Mucosa of stomach (tissue), 1 donor: ENCODE measurements around the gene KCNJ1.

ENCODE experiments used
- H3K27me3 ChIP-seq: one replicate; pipeline ENCODE4 v1.7.0; 2013; ENCODE audit warnings: mild to moderate bottlenecking, low read length; ENCODE audit not compliant: control insufficient read depth, insufficient read depth
- H3K36me3 ChIP-seq: one replicate; pipeline ENCODE4 v1.7.0; 2013; ENCODE audit warnings: low read length; ENCODE audit not compliant: control insufficient read depth, insufficient read depth
- H3K4me1 ChIP-seq: one replicate; pipeline ENCODE4 v1.7.0; 2013; ENCODE audit warnings: mild to moderate bottlenecking, low read length; ENCODE audit not compliant: control insufficient read depth, insufficient read depth
- H3K4me3 ChIP-seq: one replicate; pipeline ENCODE4 v1.7.0; 2013; ENCODE audit warnings: low read length
- H3K9ac ChIP-seq: one replicate; pipeline ENCODE4 v1.7.0; 2013; ENCODE audit warnings: mild to moderate bottlenecking, low read length, moderate library complexity
- H3K9me3 ChIP-seq: one replicate; pipeline ENCODE4 v1.7.0; 2013; ENCODE audit warnings: mild to moderate bottlenecking, low read length, moderate library complexity; ENCODE audit not compliant: control insufficient read depth
- donor health status: Pancreatic carcinoma.

KCNJ1 gene

DNA sequence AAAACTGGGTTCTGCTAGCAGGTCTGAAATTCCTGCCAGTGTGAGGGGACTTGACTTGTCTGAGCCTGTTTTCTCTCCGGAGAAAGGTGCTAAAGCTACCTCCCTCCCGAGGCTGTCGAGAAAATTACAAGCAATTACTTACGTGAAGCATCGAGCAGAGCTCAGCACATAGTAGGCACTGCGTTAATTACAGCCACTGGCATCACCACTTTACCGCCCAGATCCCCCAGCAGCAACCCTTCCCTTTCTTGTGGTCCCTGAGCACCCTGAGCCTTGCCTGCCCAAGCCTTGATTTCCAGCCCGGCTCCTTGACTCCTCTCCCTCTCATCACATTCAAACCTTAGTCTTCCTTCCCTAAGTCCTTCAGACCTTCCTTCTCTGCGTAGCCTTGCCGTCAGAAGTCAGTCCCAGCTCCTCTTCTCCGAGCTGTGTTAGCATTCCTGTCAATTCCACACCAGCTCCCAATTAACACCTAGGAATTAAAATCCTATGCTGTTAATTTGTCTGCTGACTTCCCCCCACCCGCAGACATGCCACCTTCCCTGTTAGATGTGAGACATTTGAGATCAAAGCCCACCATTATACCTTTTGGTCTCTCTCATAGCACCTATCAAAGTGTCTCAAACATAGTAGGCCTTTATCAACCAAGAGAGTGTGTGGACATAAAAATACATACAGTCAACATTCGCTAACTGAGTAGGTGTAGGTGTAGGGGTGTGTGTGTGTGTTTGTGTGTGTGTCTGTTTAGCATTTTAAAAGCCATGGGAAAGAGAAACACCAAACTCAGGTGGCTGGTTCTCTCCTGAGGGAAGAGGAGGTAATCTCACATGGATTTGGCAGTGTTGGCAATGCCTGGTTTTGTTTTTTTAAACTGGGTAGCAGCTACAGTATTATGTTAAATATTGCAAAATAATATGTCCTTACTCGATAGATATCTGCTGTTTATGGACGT is 21.2 kb upstream of the KCNJ1 start:
- Histone ChIP-seq H3K9me3 (no peaks in the 10 kb centered on the region), H3K4me1 (peaks cover 26% of the 10 kb centered on the region), H3K9ac (no peak overlapping the region), H3K4me3 (no peak overlapping the region), H3K36me3 (no peaks in the 10 kb centered on the region), H3K27me3 (peaks cover 63% of the 10 kb centered on the region)

GRCh38 chr11:128886406-128887124 is 19.5 kb upstream of the KCNJ1 start:
- Histone ChIP-seq H3K36me3 (no peaks in the 10 kb centered on the region), H3K4me3 (no peak overlapping the region), H3K9me3 (no peaks in the 10 kb centered on the region), H3K27me3 (peaks cover 50% of the 10 kb centered on the region), H3K9ac (no peak overlapping the region), H3K4me1 (peaks cover 14% of the 10 kb centered on the region)

DNA sequence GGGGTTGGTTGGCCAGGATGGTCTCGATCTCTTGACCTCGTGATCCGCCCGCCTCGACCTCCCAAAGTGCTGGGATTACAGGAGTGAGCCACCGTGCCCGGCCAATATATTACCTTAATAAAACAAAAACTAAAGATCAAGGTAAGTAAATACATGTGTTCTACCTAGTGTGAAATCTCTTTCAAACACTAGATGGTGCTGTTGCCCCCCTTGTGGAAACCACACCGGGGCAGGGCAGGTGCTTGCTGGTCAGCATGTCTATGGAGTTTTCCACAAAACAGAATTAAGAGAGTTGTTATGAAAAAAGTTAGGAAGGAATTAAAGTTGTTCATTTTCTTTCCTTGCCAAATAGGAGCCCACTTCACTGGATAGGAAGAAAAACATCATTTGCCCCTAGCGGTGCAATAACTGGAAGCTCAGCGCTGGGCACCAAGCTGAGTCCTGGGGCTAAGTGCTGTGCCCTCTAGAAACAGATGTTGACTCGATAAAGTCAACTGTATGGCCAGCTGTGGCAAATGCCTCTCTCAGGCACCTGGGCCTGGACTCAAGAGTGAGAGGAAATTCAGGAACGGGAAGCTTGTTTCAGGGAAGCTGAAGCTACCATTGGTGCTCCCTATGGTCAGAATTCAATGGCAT is 17.7 kb upstream of the KCNJ1 start:
- Histone ChIP-seq H3K9ac (no peak overlapping the region), H3K9me3 (no peaks in the 10 kb centered on the region), H3K27me3 (peaks cover 40% of the 10 kb centered on the region)

GRCh38 chr11:128884054-128884453 is 17.0 kb upstream of the KCNJ1 start:
- no peak overlapping the region for H3K4me3 ChIP-seq
- peaks cover 34% of the 10 kb centered on the region for H3K27me3 ChIP-seq
- no peak overlapping the region for H3K9ac ChIP-seq
- H3K4me1 ChIP-seq: no peaks in the 10 kb centered on the region
- no peaks in the 10 kb centered on the region for H3K9me3 ChIP-seq
- H3K36me3 ChIP-seq: no peaks in the 10 kb centered on the region

More for the DNA sequence above, 17.7 kb upstream of the KCNJ1 start:
- H3K36me3 ChIP-seq: no peaks in the 10 kb centered on the region
- peaks cover 2% of the 10 kb centered on the region for H3K4me1 ChIP-seq
- H3K4me3 ChIP-seq: no peak overlapping the region

- Histone ChIP-seq H3K36me3 (no peaks in the 10 kb centered on the region), H3K9me3 (no peaks in the 10 kb centered on the region), H3K4me1 (no peaks in the 10 kb centered on the region), H3K4me3 (no peak overlapping the region), H3K9ac (no peak overlapping the region), H3K27me3 (peaks cover 45% of the 10 kb centered on the region)
These were observed 15.4 kb upstream of the KCNJ1 start for GRCh38 chr11:128882451-128882850.

GRCh38 chr11:128881221-128881620 is 14.1 kb upstream of the KCNJ1 start:
- Histone ChIP-seq H3K27me3 (peaks cover 42% of the 10 kb centered on the region), H3K9ac (no peak overlapping the region), H3K9me3 (no peaks in the 10 kb centered on the region), H3K4me1 (no peaks in the 10 kb centered on the region), H3K4me3 (no peak overlapping the region), H3K36me3 (no peaks in the 10 kb centered on the region)

DNA sequence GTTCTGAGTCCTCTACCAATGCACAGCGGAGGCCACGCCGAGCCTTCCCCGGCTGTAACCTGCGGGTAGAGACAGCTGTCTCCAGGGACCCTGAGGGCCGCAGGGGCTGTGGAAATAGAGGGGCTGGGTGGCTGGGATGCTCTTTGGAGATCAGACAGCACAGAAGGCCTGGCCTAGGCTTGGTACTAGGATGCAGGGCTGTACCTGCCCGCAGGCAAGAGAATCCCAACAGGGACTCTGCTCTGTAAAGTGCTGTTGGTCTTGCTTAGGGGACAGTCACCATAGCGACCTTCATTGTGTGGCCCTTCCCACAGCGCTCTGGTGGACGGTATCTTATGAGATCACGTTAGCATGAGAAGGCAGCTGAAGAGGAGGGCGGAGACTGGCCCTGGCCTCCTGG is 12.7 kb upstream of the KCNJ1 start:
- H3K9me3 ChIP-seq: no peaks in the 10 kb centered on the region
- no peak overlapping the region for H3K4me3 ChIP-seq
- H3K27me3 ChIP-seq: peaks cover 31% of the 10 kb centered on the region
- H3K36me3 ChIP-seq: no peaks in the 10 kb centered on the region
- no peaks in the 10 kb centered on the region for H3K4me1 ChIP-seq
- H3K9ac ChIP-seq: no peak overlapping the region

GRCh38 chr11:128878455-128878854 is 11.4 kb upstream of the KCNJ1 start:
- Histone ChIP-seq H3K4me1 (no peaks in the 10 kb centered on the region), H3K4me3 (no peak overlapping the region), H3K27me3 (peaks cover 26% of the 10 kb centered on the region), H3K36me3 (no peaks in the 10 kb centered on the region), H3K9me3 (no peaks in the 10 kb centered on the region), H3K9ac (no peak overlapping the region)

- no peak overlapping the region for H3K9ac ChIP-seq
- H3K4me3 ChIP-seq: no peak overlapping the region
- H3K27me3 ChIP-seq: peaks cover 23% of the 10 kb centered on the region
- no peaks in the 10 kb centered on the region for H3K36me3 ChIP-seq
- no peaks in the 10 kb centered on the region for H3K9me3 ChIP-seq
- no peaks in the 10 kb centered on the region for H3K4me1 ChIP-seq
These were observed 10.6 kb upstream of the KCNJ1 start for GRCh38 chr11:128877726-128878125.

- Histone ChIP-seq H3K27me3 (peaks cover 22% of the 10 kb centered on the region), H3K4me3 (no peak overlapping the region), H3K36me3 (no peaks in the 10 kb centered on the region), H3K9ac (no peak overlapping the region), H3K4me1 (no peaks in the 10 kb centered on the region), H3K9me3 (no peaks in the 10 kb centered on the region)
These were observed 9.1 kb upstream of the KCNJ1 start for GRCh38 chr11:128876133-128876650.

GRCh38 chr11:128874427-128874826 is 7.3 kb upstream of the KCNJ1 start:
- Histone ChIP-seq H3K4me1 (no peaks in the 10 kb centered on the region), H3K36me3 (no peaks in the 10 kb centered on the region), H3K9ac (no peak overlapping the region), H3K4me3 (no peak overlapping the region), H3K9me3 (no peaks in the 10 kb centered on the region), H3K27me3 (peaks cover 16% of the 10 kb centered on the region)

GRCh38 chr11:128872594-128872993 is 5.5 kb upstream of the KCNJ1 start:
- Histone ChIP-seq H3K27me3 (peaks cover 3% of the 10 kb centered on the region), H3K4me1 (no peaks in the 10 kb centered on the region), H3K4me3 (no peak overlapping the region), H3K9me3 (no peaks in the 10 kb centered on the region), H3K9ac (no peak overlapping the region), H3K36me3 (no peaks in the 10 kb centered on the region)
